GM11168 (cell line): ENCODE data around the gene BPGM.

Experiments used
- in situ Hi-C: fragments of 300-500 bp; cut with MboI; formaldehyde crosslinking; loops from one replicate; pipeline ENCODE4 v1.12.0; 2022; ENCODE audit warnings: low sequenced_read_pairs; ENCODE audit not compliant: unreplicated experiment

The BPGM gene

DNA sequence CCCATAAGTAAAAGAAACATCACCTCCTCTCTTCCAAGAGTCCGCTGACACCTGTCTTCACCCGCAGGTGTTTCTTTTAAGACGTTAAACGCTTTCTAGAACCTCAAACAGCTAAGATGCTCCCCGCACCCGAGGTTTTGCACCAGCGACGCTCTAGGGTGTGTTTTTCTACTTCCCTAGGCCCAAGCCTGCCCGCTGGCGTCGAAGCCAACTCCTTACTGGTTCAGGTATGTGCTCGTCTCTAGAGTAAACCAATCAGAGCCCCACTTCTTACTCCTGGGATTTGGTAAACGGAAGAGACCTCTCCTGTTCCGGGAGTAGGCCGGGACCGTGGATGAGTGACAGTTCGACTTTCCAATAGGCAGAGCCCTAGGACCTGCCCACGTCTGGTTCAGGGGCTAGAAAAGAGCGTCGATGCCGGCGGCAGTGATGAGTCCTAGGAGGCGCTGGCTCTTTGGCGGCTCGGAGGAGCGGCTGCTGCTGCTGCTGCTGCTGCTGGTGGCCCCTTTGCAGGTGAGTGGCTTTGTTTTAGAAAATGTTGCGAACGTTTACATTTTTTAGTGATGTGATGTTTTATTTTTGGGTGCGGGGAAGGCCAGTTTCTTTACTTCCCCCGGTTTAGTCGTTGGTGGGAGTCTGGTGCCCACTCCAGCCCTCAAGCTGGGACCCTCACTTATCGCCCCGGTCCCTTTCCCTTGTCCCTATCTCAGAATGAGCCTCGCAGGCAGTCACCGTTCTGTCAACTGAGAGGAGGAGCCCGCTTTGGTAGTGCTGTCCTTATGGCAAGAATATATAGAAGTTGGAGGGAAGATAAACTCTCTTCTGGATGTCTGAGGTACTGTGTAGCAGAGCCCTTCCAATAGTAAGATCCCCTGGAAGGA is at the start of gene BPGM:
Gene BPGM (plus strand): TSS at position 429 of the 881 bp plus-strand sequence. CDS start 14,655 bp downstream, outside the sequence.
- in situ Hi-C loops, result loop anchor here (25.0 kb wide), 1 partner anchor 516 kb away; the partner anchor contains the start of gene CYREN

DNA sequence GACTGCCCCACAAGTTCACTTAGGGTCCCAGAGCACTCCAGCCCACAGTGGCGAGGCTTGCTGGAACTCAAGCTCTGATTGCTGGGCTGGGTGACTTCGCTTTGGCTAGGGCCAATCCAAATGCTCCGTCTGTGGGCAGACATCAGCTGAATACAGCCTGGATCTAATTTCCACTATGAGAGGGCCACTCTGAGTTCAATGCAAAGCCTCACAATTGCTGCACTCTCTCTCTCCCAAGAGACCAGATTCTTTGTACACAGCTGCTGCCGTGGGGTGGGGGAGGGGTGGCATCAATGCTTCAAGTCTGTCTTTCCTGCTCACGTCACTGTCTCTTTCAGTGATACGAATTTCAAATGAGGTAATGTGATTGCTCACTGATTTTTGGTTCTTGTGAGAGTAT is 47.3 kb upstream of the BPGM start:
- in situ Hi-C loops, result no loop called here

DNA sequence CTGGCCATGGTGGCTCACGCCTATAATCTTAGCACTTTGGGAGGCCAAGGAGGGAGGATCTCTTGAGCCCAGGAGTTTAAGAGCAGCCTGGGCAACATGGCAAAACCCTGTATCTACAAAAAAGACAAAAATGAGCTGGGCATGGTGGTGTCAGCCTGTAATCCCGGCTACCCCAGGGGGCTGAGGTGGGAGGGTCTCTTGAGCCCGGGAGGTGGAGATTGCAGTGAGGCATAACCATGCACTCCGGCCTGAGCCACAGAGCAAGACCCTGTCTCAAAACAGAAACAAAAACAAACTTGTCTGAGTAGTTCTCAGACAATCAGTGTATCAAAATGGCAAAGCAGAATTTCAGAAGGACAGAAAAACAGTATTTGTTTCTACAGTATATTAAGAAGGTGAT is 45.2 kb upstream of the BPGM start:
- in situ Hi-C loops, result loop anchor here (10.0 kb wide), 1 partner anchor 97 kb away; no protein-coding TSS in a partner anchor

DNA sequence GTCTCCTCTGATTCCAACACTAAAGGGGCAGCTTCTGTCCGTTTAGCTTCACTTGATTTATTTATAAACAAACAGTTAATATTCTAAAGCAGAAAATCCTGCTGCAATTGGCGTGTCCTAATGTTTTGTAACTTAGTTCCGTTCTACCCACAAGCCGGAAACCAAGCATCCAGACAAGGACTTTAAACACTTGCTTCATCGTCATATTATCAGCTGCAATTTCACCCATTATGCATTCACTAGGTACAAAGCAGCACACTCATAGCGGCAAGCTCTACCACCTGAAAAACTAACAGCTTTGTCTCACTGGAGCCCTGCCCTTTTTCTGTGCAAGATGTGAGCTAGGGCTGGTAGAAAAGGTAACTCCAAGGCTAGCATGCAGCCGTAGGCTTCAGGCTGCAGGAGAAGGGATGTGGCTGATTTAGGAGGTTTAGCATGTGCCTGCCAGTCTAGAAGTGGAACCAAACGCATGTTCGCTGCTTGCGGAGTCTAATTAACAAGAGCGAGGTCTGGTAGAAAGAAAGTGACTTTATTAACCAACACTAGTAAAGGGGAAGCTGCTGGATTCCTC is 43.7 kb upstream of the BPGM start:
- in situ Hi-C loops, result loop anchor here (10.0 kb wide), 1 partner anchor 98 kb away; no protein-coding TSS in a partner anchor

DNA sequence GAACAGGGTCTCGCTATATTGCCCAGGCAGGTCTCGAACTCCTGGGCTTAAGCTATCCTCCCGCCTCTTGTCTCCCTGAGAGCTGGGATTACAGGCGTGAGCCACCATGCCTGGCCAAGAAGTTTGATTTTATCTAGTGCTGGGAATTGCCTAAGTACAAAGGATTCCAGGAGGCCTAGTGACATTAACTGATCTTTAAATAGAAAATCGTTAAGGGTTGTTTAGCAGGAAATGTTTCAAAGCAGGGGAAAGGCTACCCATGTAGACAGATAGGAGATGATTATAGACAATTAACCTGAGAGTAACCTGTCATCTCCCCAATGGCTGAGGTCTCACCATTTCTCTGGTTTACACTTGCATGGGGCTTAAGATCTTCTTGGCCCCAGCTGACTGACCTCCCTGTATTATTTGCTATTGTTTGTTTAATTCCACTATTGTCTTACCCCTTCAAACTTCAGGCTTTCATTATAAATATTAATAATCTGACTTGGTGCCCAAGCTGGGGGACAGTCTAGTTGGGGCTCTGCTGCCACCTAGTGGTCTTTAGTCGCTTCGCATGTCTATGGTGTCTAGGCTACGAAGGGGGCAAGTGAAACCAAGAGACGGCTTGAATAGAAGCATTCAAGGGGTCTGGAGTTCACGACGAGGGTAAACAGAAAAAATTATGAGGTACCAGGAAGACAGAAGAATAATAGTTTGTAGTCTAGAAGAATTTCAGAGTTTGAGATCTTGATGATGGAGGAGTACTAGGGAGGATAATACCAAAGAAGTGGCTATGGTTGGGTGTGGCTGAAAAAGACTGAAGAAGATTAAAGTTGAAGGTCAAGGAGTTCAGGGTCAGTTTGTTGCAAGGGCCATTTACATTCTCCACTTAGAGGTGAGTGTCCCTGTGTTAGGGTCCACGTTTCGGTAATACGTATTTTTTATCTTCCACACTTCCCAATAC is 40.4 kb upstream of the BPGM start:
- in situ Hi-C loops, result loop anchor here (10.0 kb wide), 1 partner anchor 101 kb away; no protein-coding TSS in a partner anchor

DNA sequence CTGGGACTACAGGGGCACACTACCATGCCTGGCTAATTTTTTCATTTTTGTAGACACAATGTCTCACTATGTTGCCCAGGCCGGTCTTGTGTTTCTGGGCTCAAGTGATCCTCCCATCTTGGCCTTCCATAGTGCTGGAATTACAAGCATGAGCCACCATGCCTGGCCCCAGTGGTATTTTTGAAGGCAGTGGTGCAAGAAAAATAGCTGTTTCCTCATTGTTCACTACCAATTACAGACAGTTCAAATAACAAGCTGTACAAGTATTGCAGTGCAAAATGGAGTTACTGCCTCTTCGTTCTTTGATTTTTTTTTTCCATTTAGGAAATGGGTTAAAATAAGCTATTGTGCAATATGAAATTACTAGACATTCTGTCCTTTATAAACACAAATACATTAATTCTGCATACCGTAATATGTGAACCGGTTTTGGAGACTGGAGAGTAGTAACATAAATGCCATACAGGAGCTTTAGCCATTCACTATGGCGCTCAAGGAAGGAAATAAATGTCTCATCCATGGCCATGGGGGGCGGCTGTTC is 35.0 kb upstream of the BPGM start:
- in situ Hi-C loops, result loop anchor here (10.0 kb wide), 2 partner anchors 167 to 333 kb away; no protein-coding TSS in a partner anchor

DNA sequence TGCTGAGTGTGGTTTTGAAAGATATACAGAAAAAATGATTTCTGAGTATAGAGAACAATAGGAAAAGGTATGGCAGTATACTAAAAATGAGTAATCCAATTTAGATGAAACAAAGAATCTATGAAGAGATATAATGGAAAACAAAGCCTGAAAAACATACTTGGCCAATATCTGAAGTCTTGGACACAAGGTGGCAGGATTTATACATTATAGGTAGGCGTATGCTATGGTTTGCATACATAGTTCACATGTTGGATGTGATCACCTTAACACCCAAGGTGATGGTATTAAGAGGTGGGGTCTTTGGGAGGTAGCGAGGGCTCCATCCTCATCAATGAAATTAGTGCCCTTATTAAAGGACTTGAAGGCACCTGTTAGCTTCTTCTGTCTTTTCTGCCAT is 34.5 kb upstream of the BPGM start:
- in situ Hi-C loops, result loop anchor here (10.0 kb wide), 2 partner anchors 167 to 333 kb away; no protein-coding TSS in a partner anchor

DNA sequence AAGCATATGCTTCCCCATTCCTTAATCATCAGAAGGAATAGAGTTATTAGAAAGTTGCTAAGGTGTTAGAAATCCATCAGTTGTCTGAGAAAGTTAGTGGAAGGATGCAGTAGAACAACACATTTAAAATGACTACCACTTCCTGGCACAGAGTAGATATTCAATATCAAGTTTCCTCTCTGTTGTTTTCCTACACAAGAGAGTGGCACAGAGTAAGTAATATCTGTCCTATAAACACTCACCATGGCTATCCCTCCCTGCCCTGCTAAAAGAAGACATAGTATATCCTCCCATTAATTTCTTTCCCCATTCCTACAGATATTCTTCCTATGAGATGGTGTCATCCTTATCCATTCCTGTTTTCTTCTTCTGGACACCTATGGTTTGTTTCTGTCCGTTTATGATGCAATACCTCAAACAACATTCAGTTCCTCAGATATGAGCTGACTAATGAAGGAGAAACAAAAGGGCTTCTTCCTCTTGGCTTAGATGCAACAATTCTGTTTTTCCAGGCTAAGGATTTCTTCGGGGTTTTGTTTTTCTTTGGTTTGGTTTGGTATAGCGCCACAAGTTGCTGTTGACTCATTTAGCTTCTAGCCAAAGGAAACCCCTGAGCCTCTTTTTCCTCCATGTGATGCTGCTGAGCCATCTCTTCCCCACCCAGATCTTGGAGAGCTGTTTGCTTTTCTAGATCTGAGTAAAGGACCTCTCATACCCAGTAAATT is 32.9 kb upstream of the BPGM start:
- in situ Hi-C loops, result loop anchor here (10.0 kb wide), 2 partner anchors 169 to 331 kb away; no protein-coding TSS in a partner anchor

DNA sequence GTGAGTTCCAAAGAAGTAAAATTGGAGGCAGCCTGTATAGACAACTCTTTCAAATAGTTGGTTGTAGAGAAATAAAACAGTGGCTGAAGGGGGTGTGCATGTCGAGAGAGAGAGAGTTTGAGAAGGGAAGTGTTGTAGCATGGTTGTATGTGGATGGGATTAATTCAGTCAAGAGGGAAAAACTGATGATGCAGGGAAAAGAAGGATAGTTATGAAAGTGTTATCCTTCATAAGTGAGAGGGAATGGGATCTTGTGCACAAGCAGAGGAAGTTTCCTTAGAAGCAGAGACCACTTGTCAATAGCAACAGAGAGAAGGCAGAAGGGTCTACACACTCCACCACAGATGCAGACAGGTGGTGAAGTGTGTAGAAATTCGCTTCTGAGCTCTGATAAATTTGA is 30.0 kb upstream of the BPGM start:
- in situ Hi-C loops, result loop anchor here (10.0 kb wide), 2 partner anchors 172 to 328 kb away; no protein-coding TSS in a partner anchor

DNA sequence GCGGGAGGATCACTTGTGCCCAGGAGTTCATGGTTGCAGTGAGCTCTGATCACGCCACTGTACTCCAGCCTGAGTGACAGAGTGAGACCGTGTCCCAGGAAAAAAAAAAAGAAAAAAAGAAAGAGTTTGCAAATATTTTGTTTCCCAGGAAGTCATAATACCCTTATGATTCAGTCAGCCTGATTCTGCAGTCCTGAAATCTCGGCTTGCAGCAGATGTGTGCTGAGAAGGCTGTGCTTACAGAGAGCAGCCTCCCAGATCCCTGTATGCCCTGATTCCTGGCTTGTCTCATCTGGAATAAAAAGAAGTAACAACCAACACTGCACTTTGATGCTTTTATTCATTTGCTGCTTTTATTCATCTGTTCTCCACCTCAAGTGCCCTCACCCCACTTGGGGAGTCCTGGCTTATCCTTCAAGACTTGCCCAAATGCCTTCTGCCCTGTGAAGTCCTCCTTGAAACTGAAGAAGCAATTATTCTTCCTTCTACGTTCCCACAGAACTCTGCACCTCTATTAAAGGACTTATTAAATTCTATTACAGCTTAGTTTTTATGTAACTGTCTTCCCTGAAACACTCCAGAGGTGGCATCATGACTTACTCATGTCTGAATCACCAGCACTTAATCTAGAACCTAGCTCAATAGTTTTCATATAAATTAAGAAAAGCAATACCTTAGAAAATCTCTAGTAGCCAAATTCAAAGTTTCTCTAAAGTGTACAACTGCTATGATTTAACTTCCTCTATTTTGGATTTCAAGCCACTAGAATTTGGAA is 27.7 kb upstream of the BPGM start:
- in situ Hi-C loops, result loop anchor here (10.0 kb wide), 2 partner anchors 174 to 326 kb away; no protein-coding TSS in a partner anchor

DNA sequence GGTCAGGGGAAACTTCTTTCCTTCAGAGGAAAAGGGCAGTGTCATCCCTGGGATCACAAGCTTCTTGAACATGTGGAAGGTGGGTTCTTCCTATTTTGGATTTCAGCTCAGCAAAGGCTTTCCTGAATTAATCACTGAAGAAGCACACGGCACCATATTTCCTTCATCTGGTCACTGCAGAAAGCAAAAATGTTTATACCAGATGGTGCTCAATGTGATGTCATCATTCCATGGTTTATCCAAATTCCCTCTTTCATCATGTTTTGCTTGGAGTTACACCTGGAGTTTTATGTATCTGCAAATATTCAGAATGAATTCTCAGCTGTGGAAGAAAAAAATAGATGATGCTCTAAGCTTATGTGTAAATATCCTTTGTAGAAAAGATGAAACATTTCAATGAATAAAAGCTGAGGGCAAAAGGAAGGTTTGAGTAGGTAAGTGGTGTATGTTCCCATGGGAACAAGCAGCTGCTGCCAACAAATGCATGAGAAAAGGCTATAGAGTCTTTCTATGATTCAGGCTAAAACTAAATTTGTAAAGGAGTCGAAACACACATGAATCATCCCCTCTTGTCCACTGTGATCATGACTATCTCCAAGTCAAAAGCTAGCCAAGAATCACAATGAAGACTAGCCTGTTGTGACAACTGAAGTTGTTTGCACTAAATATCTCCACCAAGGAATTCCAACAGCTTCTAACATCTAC is 26.9 kb upstream of the BPGM start:
- in situ Hi-C loops, result loop anchor here (10.0 kb wide), 2 partner anchors 175 to 325 kb away; no protein-coding TSS in a partner anchor

DNA sequence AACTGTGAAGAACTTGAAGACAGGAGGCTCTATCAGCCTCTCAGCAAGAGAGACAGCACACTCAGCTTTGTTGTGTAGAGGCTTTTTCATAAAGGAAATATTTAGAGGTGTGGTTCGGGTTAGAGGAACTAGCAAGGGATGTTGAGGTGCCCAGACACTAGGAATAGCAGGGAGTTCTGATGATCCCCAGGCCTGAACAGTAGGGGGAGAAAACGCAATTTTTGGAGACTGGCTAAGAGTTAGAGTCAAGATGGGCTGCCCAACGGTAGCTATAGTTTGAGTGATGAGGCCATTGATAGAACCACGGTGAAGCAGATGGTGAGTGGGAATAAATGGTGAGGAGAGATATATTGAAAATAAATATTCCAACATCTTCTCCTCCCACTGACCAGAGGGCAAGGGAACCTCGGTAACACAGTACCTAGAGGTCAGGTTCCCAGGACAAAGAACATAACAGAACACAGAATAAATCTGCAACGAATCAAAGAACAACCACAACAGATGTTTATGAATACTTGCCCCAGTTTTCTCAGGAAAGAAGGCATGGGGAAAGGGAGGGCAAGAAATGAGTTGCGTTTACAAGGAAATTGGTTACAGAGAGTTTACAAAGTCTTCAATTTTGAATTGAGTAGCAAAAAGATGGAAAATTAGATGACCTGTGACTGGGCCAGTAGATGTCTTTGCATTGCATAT is 24.2 kb upstream of the BPGM start:
- in situ Hi-C loops, result no loop called here

DNA sequence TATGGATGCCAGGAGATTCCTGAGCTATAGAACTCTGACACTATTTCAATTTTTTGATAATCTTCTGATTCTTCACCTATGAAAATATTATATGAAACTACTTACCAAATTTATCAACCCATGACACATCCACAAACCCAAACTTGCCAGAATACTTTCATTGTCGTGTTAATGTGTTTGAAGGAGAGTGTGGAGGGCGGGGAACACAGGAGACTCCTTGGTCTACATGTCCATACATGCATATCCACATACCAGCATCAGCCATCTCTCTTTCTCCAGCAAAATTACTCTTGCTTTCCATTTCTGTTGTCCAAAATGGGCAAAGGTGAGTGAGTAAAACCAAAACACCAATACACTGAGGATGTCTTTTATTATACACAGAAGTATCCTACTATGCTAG is 23.5 kb upstream of the BPGM start:
- in situ Hi-C loops, result no loop called here

DNA sequence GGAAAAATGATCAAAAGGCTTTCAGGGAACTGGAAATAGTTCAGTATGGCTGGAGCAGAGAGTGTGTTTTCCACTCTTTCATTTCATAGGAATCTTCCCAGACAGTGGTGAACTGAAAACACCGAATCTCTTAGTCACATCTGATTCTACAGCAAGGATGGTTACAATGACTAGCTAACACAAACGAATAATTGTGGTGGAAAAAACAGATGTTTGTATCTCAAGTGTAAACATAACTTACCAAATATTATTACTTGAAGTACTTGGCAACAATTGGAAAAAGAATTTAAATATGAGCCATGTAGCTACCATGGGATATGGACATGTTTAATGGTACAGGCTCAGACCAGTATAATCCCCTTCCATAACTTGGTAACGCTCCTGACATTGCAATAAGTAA is 21.1 kb upstream of the BPGM start:
- in situ Hi-C loops, result loop anchor here (25.0 kb wide), 1 partner anchor 537 kb away; the partner anchor contains the start of gene CYREN

DNA sequence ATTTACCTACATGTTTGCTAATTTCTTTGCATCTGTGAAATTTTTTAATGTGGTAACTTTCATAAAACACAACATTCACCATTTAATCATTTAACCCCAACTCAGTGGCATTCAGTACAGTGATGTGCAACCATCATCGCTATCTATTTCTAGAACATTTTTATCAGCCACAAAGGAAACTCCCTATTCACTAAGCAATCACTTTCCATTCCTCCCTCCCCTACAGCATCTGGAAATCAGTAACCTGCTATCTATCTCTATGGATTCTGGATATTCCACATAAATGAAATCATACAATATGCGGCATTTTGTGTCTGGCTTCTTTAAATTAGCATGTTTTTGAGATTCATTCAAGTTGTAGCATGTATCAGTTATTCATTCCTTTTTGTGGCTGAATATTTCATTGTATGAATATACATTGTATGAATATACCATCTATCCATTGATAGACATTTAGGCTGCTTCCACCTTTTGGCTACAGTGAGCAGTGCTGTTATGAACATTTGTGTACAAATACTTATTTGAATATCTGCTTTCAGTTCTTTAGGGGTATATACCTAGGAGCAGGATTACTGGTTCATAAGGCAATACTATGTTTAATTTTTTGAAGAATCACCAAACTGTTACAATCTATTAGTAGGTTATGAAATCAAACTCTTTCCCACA is 19.4 kb upstream of the BPGM start:
- in situ Hi-C loops, result loop anchor here (25.0 kb wide), 1 partner anchor 535 kb away; the partner anchor contains the start of gene CYREN

DNA sequence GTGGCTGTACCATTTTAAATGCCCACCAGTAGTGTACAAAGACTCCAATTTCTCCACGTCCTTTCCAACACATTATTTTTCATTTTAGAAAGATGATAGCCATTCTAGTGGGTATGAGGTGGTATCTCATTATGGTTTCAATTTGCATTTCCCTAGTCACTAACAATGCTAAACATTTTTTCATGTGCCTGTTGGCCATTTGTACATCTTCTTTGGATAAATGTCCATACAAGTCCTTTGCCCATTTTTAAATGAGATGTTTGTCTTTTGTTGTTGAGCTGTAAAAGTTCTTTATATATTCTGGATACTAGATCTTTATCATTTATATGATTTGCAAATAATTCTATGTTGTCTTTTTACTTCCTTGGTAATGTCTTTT is 18.9 kb upstream of the BPGM start:
- in situ Hi-C loops, result loop anchor here (25.0 kb wide), 1 partner anchor 535 kb away; the partner anchor contains the start of gene CYREN
